GM12865 (cell line): Measurements from ENCODE around the gene GHR.
"Not testable (repeated sequence)": the region's sequence is repeated elsewhere in the genome, so short reads cannot be mapped to it uniquely, and the experiment has no call there.

Experiments used
- DNase-seq: peaks from one replicate; pipeline ENCODE4 v3.0.0; 2010; ENCODE audit warnings: low read depth
- H3K4me3 ChIP-seq: 2 replicates; pipeline ENCODE4 v1.5.1; 2011; ENCODE audit warnings: mild to moderate bottlenecking, low read depth, low read length, control low read depth
- CTCF ChIP-seq: IDR thresholded peaks from 2 replicates; pipeline ENCODE4 v1.5.1; 2011; ENCODE audit warnings: low read length, control low read depth, low read depth, inconsistent platforms; ENCODE audit not compliant: insufficient read depth; ENCODE audit errors: missing control alignments

Gene GHR

GRCh38 chr5:42720251-42720650 is 297.0 kb downstream of the GHR start:
- DNase-seq, result no peak
- H3K4me3 ChIP-seq, result no peak overlapping the region
- no peak for TF ChIP-seq CTCF

GRCh38 chr5:42721484-42721883 is 298.2 kb downstream of the GHR start:
- no peak for TF ChIP-seq CTCF
- H3K4me3 ChIP-seq, result no peak overlapping the region
- no peak for DNase-seq

- not testable (repeated sequence) for H3K4me3 ChIP-seq, DNase-seq
These were observed 311.4 kb downstream of the GHR start for GRCh38 chr5:42734531-42735058.

- no peak for DNase-seq
- H3K4me3 ChIP-seq, result no peak overlapping the region
- TF ChIP-seq CTCF, result no peak
These were observed 317.7 kb downstream of the GHR start for GRCh38 chr5:42740920-42741319.

GRCh38 chr5:42745426-42745825 is 322.2 kb downstream of the GHR start:
- TF ChIP-seq CTCF, result peak; percentile 39
- DNase-seq, result no peak
- H3K4me3 ChIP-seq, result no peak overlapping the region

- no peak for TF ChIP-seq CTCF
- H3K4me3 ChIP-seq, result no peak overlapping the region
- DNase-seq, result no peak
These were observed 322.6 kb downstream of the GHR start for GRCh38 chr5:42745856-42746255.

- no peak for DNase-seq
- TF ChIP-seq CTCF, result no peak
These were observed 325.8 kb downstream of the GHR start for GRCh38 chr5:42749020-42749419.

More at GRCh38 chr5:42749020-42749419, 325.8 kb downstream of the GHR start:
- H3K4me3 ChIP-seq, result no peak overlapping the region
